ENCODE data around the gene ATG7.
"Not testable (repeated sequence)": the region's sequence is repeated elsewhere in the genome, so short reads cannot be mapped to it uniquely, and the experiment has no call there.

The ATG7 gene

DNA sequence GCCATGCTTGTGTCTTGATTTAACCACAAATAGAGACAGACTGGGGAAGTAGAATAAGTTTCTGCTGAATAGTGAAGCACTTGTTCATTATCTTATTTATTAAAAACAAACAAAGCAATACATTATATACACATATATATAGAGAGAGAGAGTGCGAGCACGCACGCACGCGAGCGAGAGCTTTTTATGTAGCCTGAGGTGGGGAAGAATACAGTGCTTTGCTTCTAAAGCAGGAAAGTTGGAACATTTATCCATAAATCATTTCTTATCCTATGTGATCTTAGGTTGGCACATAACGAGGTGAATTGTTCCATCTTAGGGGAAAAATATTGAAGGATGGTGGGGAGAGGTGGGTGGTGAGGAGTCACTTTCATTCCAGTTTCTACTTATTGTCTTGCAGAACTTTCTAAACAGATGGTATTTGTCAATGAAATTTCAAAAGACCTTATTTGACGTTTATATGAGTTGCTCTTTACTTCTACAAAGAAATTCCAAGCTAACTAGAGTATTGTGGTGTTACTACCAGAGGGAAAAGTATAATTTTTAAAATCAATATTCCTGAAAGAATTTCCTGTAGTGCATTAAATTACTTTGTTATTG, 110.0 kb downstream of the ATG7 start:
- in situ Hi-C loops (cut with MboI; ENCODE audit: low sequenced_read_pairs), result loop anchor here (10.0 to 25.0 kb wide), 2 partner anchors 273 to 430 kb away; no protein-coding TSS in a partner anchor

DNA sequence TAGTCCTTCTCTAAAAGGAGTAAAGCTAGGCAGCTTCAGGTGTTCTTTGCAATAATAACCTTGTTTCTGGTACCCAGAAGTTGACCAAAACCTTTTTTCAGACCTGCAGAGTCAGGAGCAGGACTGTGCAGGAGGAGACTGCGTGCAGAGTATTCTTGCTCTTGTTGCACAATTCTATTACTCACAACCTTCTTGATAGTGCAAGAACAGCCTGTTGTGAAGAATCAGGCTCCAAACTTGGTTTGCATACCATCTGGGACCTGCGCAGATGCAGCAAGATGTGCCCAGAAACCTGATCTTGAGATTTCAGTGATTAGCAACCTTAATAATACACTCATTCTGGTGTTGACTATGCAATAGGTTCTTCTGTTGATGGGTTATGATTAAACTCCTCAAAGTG, 111.9 kb downstream of the ATG7 start:
- in situ Hi-C loops (cut with MboI; ENCODE audit: low sequenced_read_pairs), result loop anchor here (10.0 to 25.0 kb wide), 2 partner anchors 271 to 428 kb away; no protein-coding TSS in a partner anchor

DNA sequence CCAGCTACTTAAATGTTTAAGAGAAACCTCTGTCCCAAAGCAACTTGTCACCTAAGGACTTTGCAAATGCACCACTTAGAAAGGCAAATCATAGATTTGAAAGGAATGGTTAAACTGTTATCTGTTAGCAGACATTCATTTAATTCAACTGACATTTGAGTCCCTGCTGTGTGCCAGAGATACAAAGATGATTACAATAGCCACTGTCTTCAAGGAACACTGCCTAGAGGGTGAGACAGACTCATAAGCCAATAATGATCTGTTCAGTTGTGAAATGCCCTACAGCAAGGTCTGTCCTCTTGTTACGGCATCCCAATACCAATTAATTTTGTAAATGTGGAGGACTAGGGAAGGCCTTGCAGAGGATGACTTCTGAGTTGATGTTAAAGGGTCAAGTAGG, 113.1 kb downstream of the ATG7 start:
- in situ Hi-C loops (cut with MboI; ENCODE audit: low sequenced_read_pairs), result loop anchor here (10.0 to 25.0 kb wide), 2 partner anchors 269 to 427 kb away; no protein-coding TSS in a partner anchor

- in situ Hi-C loops (cut with MboI; ENCODE audit: low sequenced_read_pairs), result loop anchor here (10.0 to 25.0 kb wide), 2 partner anchors 269 to 426 kb away; no protein-coding TSS in a partner anchor
Measured at GRCh38 chr3:11385891-11386290, 113.7 kb downstream of the ATG7 start.

DNA sequence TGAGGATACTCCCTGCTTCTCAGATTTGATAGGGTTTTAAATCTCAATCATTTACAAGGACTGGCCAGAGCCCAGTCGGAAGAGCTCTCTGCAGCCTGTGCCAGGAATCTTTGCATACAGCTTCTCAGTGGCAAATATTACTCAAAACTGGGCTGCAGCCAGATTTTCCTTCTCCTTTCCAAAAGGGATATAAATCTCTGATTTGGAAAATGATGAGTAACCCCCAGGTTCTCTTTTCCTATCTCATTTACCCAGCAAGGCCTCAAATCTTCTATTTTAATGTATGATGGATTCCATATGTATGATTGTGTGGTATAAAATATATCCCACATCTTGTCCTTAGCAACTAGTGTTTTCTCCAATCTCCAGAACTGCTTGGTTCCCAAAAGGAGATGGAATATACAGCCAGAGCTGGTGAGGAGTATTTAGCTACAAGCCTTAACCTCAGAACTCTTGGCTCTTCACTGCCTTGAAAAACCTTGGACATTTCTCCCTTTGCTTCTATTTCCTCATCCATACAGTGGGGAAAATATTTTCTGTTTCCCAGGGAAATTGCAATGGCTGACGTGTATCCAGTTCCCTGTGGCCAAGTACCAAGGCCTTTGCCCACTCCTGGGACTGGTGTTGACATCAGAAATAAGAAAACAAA, 114.4 kb downstream of the ATG7 start:
- in situ Hi-C loops (cut with MboI; ENCODE audit: low sequenced_read_pairs), result loop anchor here (10.0 to 25.0 kb wide), 2 partner anchors 268 to 426 kb away; no protein-coding TSS in a partner anchor

DNA sequence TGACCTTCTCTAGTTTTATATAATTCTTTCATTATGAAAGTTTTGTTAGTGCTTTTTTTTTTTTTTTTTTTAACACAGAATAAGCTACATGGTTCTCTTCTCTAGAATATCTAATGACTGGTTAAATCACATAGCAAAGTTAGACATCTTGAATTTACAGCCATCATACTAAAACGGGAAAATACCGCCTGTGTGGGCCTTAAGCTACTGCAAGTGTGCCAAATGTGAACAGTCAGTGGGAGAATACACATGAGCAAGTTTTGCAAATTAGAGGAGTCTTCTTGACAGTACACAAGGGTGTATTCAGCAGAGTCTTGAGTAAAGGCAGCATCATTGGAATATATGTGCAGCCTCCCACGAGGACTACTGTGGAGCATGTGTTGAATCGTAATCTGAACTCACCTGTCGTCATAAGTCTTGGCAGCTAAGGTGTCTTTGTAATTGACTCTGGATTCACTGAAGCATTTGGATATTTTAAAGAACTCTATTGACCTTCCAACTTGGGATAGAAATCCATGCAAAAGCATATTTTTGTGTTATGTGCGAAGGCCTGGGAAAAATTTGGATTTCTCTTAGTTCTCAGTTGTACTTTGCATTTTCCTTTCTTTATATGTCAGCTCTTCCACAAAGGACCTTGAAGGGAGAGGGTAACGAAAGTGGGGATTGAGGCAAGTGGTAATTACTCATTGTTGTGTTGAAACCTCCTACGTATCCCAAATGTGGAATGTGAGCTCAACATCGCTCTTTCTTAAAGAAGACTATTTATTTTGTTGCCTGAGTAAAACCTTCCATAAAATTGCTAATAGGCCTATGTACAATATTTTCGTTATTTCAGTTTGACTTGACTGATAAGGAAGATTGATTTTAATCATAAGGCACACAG, 117.4 kb downstream of the ATG7 start:
- in situ Hi-C loops (cut with MboI; ENCODE audit: low sequenced_read_pairs), result loop anchor here (10.0 to 25.0 kb wide), 2 partner anchors 265 to 423 kb away; no protein-coding TSS in a partner anchor

DNA sequence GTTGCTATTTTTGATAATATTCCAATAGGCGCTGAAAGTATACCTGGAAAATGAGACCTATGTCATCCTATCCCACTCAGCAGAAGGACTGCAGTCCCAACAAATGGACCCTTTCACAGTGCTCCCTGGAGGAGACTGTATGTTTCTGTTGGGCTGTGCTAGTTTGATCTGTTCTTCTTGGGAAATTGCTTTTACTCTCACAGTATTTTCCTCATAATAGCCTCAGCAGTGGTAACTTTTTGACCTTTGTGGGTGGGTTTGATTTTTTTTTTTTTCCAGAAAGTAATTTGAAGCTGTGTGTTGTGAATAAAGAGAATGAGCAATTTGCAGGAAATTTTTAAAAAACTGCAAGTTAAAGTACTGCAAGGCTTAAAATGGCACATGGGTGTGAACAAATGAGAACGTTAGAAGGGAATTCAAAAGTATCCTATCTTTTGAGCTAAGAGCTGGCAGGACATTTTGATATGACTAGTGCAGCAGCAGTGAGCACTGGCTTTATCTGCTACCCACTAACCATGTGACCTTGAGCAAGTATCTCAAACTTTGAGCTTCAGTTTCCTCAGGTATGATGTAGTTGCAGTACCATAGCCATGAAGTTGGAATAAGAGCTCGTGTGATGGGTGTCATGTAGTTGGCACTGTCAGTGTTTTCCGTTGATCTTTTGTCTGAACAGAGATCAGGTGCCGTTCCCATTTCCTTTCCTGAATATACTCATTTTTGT, 118.4 kb downstream of the ATG7 start:
- in situ Hi-C loops (cut with MboI; ENCODE audit: low sequenced_read_pairs), result loop anchor here (25.0 kb wide), 1 partner anchor 422 kb away; no protein-coding TSS in a partner anchor

DNA sequence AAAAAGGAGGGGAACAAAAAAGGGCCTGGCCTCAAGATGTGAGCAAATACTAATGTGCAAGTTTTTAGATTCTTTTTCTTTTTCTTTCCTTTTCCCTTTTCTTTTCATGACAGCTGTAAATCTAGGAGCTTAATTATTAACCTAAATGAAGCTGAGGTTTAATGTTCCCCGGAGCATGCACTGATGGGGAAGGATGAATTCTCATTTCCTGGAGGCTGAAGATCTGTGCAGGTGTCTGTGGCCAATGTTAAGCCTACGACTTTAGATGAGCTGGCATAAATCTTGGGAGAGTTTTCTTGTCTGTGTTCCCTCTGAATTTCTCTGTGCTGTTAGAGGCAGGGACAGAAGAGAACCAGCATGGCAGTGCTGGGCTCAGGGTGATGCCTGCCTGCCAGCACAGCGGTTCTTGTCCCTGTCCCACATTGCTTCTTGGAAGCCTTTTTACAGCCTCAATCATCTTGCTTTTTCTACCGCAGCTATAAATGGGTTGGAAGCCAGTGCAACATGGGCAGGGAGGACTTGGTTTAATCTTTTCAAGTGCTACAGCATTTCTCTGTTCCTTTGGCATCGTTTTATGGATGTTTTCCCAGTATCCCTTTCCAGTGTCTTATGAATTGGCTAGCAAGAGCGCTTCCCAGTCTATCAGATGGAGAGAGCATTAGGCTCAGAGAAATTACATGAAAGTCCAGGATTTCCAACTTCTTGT, 119.1 kb downstream of the ATG7 start:
- in situ Hi-C loops (cut with MboI; ENCODE audit: low sequenced_read_pairs), result loop anchor here (25.0 kb wide), 1 partner anchor 421 kb away; no protein-coding TSS in a partner anchor

DNA sequence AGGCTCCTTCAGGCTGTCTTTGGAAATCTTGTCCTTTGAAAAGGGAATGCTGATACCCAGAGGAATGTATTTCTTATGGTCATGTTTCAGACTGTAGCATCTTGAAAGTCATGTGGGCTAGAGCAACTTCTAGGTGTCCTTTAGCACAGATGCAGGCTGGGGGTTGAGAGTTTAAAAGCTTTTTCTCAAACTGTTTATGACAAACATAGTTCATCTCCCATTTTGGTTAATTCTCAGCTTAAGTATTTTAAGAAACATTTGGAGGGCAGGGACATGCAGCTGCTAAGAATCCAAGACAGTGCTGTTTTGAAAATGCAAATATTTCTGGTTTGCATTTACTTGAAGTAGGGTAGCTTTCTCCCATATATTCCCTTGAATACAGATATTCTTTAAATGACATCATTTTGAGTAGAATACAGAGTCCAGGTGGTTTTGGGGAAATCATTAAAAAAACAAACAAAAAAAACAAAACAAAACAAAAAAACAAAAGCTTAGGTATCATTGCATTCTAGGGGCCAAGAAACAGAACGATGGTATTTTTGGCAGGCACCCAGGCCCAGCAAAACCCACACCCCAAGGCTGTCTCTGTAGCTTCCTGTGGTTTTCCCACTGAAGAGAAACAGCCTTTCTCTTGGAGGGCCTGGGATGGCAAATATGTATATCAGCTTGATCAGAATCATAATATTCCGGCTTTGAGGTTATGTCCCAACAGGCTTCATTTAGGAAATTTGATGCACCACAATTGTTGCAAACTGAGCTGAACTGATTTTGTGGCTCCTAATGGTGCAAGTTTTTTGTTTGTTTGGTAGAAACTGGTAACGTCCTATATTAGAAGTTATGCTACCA, 120.0 kb downstream of the ATG7 start:
- in situ Hi-C loops (cut with MboI; ENCODE audit: low sequenced_read_pairs), result loop anchor here (25.0 kb wide), 1 partner anchor 420 kb away; no protein-coding TSS in a partner anchor

DNA sequence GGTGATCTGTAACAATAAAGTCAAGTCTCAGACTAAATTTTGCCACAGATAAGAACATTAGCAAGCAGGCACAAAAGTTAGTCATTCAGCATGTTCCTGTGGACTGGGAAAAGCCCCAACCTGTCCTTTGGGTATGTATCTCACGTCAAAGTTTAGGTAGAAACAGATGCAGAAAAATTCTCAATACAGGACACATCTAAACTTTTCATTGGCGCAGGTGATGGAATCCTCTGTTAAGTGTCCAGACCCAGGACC, 120.6 kb downstream of the ATG7 start:
- in situ Hi-C loops (cut with MboI; ENCODE audit: low sequenced_read_pairs), result loop anchor here (25.0 kb wide), 1 partner anchor 420 kb away; no protein-coding TSS in a partner anchor

GRCh38 chr3:11393401-11393800, 121.2 kb downstream of the ATG7 start:
- in situ Hi-C loops (cut with MboI; ENCODE audit: low sequenced_read_pairs), result loop anchor here (25.0 kb wide), 1 partner anchor 419 kb away; no protein-coding TSS in a partner anchor

DNA sequence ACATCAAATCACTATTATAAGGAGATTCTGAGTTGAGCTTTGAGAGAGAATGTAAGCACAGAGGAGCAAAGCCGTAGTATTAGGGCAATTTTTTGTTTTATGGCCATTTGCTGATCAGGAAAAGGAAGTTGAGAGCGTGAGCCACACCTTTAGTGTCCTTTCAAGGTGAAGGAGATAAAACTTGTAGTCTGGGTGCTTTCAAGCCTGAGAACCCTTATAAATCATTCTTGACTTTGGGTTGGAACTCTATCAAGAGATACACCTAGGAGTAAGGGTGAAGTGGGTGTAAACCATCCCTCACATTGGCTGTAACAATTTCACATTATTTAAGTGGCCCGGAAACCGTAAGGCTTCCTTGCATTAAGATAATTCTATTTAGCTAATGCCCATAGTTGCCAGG, 122.2 kb downstream of the ATG7 start:
- in situ Hi-C loops (cut with MboI; ENCODE audit: low sequenced_read_pairs), result loop anchor here (25.0 kb wide), 1 partner anchor 418 kb away; no protein-coding TSS in a partner anchor

DNA sequence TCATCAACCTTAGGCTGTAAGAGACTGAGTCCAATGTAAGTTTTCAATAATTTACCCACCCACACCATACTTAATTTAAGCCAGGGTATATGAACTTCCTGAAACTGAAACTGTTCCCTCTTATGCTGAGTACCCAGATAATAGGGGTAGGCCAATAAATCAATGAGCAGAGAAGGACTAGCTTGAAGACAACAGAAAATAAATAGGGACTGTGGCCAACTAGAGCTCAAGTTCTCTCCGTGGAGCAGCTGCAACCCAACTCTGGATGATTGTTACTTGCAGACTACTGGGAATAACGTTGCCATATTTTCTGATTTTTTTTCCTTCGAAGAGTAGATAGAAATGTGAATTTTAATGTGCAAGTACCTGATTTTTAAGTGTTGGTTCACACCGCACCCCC, 128.0 kb downstream of the ATG7 start:
- in situ Hi-C loops (cut with MboI; ENCODE audit: low sequenced_read_pairs), result no loop called here

DNA sequence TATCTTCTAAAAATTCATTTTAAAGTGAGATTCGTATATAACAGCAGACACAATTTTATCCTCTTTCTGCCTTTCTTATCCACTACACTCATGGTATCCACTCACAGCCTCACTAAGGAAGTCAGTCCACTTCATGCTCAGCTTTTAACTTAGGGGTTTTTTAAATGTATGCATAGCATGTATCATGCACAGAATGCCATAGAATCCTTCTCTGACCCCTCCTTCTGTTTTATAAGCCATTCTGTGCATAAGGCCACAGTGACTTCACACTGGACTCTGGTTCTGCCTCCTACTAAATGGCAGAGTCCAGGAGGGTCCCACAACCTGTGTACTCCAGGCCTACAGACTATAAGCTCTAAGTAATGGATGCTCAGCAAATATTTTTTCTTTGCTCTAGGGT, 129.2 kb downstream of the ATG7 start:
- in situ Hi-C loops (cut with MboI; ENCODE audit: low sequenced_read_pairs), result no loop called here

DNA sequence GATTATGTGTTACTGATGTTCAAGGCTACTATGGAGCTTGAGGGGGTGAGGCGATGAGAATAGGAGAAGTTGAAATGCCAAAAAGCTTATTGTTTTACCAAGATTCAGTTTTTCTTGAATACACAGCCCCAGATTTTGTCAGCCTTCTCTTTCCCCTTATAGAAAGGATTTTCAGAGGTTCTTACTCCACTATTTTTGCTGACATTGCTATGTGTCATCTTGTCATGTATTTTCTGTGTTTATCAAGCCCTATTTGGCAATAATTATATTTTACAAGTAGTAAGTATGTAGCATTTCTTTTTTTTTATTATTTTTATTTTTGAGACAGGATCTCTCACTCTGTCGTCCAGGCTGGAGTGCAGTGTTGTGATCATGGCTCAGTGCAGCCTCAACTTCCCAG, 133.1 kb downstream of the ATG7 start:
- in situ Hi-C loops (cut with MboI; ENCODE audit: low sequenced_read_pairs), result no loop called here

DNA sequence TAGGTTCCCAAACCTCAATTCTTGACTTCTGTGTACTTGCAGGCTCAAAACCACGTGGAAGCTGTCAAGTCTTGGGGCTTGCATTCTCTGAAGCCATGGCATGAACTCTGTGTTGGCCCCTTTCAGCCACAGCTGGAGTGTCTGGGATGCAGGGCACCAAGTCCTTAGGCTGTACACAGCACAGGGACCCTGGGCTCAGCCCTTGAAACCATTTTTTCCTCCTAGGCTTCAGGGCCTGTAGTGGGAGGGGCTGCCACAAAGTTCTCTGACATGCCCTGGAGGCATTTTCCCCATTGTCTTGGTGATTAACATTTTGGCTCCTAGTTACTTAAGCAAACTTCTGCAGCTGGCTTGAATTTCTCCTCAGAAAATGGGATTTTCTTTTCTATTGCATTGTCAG, 135.4 kb downstream of the ATG7 start:
- in situ Hi-C loops (cut with MboI; ENCODE audit: low sequenced_read_pairs), result no loop called here

- in situ Hi-C loops (cut with MboI; ENCODE audit: low sequenced_read_pairs), result not testable (repeated sequence)
Measured at GRCh38 chr3:11408324-11408859, 136.2 kb downstream of the ATG7 start.

- in situ Hi-C loops (cut with MboI; ENCODE audit: low sequenced_read_pairs), result no loop called here
Measured at GRCh38 chr3:11410564-11410963, 138.4 kb downstream of the ATG7 start.

DNA sequence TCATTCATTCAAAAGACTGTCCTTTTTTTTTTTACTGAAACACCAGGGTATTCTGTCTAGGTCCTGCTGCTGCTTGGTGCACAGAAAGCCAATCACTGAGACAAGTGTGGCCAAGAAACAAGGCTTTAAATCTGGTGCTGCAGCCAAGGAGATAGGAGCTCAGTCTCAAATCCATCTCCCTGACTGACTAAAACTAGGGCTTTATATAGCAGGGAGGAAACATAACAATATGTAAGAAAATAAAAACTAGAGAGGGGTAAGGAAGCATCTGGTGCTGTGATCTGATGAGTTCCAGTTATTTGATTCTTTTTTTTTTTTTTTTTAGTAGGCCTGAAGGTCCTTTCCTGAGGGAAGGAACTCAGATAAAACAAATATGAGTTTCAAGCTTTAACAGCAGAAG, 139.8 kb downstream of the ATG7 start:
- in situ Hi-C loops (cut with MboI; ENCODE audit: low sequenced_read_pairs), result no loop called here

Data from HL-60/S4 (cell line).